HepG2 (cell line): ENCODE data around the gene CTTNBP2NL.

Experiments used
- ARNT ChIP-seq: fragments of 450-650 bp; IDR thresholded peaks from 2 replicates; pipeline ENCODE4 v1.6.1; 2017
- EZH2 ChIP-seq: conservative IDR thresholded peaks from 2 replicates; pipeline ENCODE4 v1.6.1; 2012; ENCODE audit warnings: mild to moderate bottlenecking, low read depth, low read length, moderate library complexity
- FOXK2 ChIP-seq: fragments of 450-650 bp; IDR thresholded peaks from 2 replicates; pipeline ENCODE4 v1.6.1; 2016
- NFKB2 ChIP-seq: sonication (generic); formaldehyde crosslinking; IDR thresholded peaks from 2 replicates; pipeline ENCODE4 v1.4.0; 2020; ENCODE audit warnings: missing genetic modification reagents, borderline replicate concordance
- RAD21 ChIP-seq: fragments of 450-650 bp; formaldehyde crosslinking; IDR thresholded peaks from 2 replicates; pipeline ENCODE4 v1.5.0; 2020; ENCODE audit warnings: mild to moderate bottlenecking
- ZNF24 ChIP-seq: fragments of 450-650 bp; IDR thresholded peaks from 2 replicates; pipeline ENCODE4 v1.6.1; 2017; ENCODE audit warnings: antibody characterized with exemption, mild to moderate bottlenecking
- TF ChIP-seq, protein P1 (sequence below): sonication (generic); formaldehyde crosslinking; IDR thresholded peaks from 2 replicates; pipeline ENCODE4 v1.4.0; 2020; ENCODE audit warnings: low read depth, missing genetic modification reagents
- TF ChIP-seq, protein P2 (sequence below): sonication (generic); formaldehyde crosslinking; IDR thresholded peaks from 2 replicates; pipeline ENCODE4 v1.4.0; 2020; ENCODE audit warnings: missing genetic modification reagents
- TF ChIP-seq, protein P3 (sequence below): sonication (generic); formaldehyde crosslinking; IDR thresholded peaks from 2 replicates; pipeline ENCODE4 v1.5.0; 2020; ENCODE audit warnings: mild to moderate bottlenecking, missing genetic modification reagents
- TF ChIP-seq, protein P4 (sequence below): sonication (generic); formaldehyde crosslinking; IDR thresholded peaks from 2 replicates; pipeline ENCODE4 v1.5.0; 2020; ENCODE audit warnings: mild to moderate bottlenecking, missing genetic modification reagents, borderline replicate concordance

DNA sequence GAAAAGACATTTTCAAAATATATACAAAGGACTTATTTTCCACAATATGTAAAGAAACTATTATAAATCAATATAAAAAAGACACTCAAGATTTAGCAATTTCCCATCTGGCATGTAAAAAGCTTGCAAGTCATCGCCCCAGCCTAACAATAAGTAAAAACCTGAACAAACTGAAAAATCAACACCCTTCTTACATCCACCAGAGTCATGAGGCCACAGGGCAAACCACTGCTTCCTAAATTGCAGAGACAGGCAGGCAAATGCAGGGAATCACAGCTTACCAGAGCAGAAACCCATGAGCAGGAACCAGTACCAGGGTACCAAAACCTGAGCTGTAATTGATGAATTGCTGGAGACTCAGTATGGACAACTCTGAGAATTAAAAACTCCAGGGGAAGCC is 96.1 kb downstream of the CTTNBP2NL start:
- TF ChIP-seq, protein P1, sequence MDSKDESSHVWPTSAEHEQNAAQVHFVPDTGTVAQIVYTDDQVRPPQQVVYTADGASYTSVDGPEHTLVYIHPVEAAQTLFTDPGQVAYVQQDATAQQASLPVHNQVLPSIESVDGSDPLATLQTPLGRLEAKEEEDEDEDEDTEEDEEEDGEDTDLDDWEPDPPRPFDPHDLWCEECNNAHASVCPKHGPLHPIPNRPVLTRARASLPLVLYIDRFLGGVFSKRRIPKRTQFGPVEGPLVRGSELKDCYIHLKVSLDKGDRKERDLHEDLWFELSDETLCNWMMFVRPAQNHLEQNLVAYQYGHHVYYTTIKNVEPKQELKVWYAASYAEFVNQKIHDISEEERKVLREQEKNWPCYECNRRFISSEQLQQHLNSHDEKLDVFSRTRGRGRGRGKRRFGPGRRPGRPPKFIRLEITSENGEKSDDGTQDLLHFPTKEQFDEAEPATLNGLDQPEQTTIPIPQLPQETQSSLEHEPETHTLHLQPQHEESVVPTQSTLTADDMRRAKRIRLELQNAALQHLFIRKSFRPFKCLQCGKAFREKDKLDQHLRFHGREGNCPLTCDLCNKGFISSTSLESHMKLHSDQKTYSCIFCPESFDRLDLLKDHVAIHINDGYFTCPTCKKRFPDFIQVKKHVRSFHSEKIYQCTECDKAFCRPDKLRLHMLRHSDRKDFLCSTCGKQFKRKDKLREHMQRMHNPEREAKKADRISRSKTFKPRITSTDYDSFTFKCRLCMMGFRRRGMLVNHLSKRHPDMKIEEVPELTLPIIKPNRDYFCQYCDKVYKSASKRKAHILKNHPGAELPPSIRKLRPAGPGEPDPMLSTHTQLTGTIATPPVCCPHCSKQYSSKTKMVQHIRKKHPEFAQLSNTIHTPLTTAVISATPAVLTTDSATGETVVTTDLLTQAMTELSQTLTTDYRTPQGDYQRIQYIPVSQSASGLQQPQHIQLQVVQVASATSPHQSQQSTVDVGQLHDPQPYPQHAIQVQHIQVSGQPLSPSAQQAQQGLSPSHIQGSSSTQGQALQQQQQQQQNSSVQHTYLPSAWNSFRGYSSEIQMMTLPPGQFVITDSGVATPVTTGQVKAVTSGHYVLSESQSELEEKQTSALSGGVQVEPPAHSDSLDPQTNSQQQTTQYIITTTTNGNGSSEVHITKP (CRISPR knock-in tag) = no peak
- TF ChIP-seq NFKB2 (CRISPR knock-in tag) (no peak), RAD21 (CRISPR knock-in tag) (no peak), FOXK2 (no peak), ARNT (no peak), ZNF24 (no peak), EZH2 (no peak)
- TF ChIP-seq, protein P2, sequence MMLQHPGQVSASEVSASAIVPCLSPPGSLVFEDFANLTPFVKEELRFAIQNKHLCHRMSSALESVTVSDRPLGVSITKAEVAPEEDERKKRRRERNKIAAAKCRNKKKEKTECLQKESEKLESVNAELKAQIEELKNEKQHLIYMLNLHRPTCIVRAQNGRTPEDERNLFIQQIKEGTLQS (CRISPR knock-in tag) = no peak
- TF ChIP-seq, protein P3, sequence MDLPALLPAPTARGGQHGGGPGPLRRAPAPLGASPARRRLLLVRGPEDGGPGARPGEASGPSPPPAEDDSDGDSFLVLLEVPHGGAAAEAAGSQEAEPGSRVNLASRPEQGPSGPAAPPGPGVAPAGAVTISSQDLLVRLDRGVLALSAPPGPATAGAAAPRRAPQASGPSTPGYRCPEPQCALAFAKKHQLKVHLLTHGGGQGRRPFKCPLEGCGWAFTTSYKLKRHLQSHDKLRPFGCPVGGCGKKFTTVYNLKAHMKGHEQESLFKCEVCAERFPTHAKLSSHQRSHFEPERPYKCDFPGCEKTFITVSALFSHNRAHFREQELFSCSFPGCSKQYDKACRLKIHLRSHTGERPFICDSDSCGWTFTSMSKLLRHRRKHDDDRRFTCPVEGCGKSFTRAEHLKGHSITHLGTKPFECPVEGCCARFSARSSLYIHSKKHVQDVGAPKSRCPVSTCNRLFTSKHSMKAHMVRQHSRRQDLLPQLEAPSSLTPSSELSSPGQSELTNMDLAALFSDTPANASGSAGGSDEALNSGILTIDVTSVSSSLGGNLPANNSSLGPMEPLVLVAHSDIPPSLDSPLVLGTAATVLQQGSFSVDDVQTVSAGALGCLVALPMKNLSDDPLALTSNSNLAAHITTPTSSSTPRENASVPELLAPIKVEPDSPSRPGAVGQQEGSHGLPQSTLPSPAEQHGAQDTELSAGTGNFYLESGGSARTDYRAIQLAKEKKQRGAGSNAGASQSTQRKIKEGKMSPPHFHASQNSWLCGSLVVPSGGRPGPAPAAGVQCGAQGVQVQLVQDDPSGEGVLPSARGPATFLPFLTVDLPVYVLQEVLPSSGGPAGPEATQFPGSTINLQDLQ (CRISPR knock-in tag) = no peak
- TF ChIP-seq, protein P4, sequence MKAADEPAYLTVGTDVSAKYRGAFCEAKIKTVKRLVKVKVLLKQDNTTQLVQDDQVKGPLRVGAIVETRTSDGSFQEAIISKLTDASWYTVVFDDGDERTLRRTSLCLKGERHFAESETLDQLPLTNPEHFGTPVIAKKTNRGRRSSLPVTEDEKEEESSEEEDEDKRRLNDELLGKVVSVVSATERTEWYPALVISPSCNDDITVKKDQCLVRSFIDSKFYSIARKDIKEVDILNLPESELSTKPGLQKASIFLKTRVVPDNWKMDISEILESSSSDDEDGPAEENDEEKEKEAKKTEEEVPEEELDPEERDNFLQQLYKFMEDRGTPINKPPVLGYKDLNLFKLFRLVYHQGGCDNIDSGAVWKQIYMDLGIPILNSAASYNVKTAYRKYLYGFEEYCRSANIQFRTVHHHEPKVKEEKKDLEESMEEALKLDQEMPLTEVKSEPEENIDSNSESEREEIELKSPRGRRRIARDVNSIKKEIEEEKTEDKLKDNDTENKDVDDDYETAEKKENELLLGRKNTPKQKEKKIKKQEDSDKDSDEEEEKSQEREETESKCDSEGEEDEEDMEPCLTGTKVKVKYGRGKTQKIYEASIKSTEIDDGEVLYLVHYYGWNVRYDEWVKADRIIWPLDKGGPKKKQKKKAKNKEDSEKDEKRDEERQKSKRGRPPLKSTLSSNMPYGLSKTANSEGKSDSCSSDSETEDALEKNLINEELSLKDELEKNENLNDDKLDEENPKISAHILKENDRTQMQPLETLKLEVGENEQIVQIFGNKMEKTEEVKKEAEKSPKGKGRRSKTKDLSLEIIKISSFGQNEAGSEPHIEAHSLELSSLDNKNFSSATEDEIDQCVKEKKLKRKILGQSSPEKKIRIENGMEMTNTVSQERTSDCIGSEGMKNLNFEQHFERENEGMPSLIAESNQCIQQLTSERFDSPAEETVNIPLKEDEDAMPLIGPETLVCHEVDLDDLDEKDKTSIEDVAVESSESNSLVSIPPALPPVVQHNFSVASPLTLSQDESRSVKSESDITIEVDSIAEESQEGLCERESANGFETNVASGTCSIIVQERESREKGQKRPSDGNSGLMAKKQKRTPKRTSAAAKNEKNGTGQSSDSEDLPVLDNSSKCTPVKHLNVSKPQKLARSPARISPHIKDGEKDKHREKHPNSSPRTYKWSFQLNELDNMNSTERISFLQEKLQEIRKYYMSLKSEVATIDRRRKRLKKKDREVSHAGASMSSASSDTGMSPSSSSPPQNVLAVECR (CRISPR knock-in tag) = no peak
